ENCODE measurements around the gene AKAP1.

- TF ChIP-seq CTCF (conservative IDR thresholded peaks at IDR 0.05 in 1 of 2, IDR thresholded peaks at IDR 0.05 in 1 of 2; ENCODE audit: low read depth in 1 of 2, low read length in 2 of 2) (no peak), EZH2 (IDR thresholded peaks at IDR 0.05; ENCODE audit: low read length, missing control alignments) (no peak)
Measured at GRCh38 chr17:57135789-57136291, 50.8 kb downstream of the AKAP1 start.
